ENCODE measurements around the gene NPHS1. TPM values are rescaled to one million over a fixed set of nuclear protein-coding genes. Genes with fewer than 3 reads are reported as not detected.

Gene NPHS1
- polyA plus RNA-seq, 1 donor from 2014 or later: 0.05 TPM

GRCh38 chr19:35844482-35845214, 7.7 kb downstream of the NPHS1 start:
- no peak overlapping the region for H2AFZ ChIP-seq (ENCODE audit: low read depth, low read length)
- H3K27me3 ChIP-seq (ENCODE audit: insufficient read depth, low read depth, low read length): peaks cover 59% of the 10 kb centered on the region
- no peak overlapping the region for H3K4me2 ChIP-seq (ENCODE audit: low read length)
- TF ChIP-seq TAF1 (IDR thresholded peaks at IDR 0.05; ENCODE audit: low read depth): no peak
- no peak for TF ChIP-seq MXI1 (conservative IDR thresholded peaks at IDR 0.05; ENCODE audit: poor library complexity, severe bottlenecking)
- H4K20me1 ChIP-seq (ENCODE audit: insufficient read depth): no peaks in the 10 kb centered on the region
- no peak overlapping the region for H3K27ac ChIP-seq (ENCODE audit: low read length)
- no peaks in the 10 kb centered on the region for H3K79me2 ChIP-seq (replicated peaks; ENCODE audit: insufficient read depth, low read length)
- no peaks in the 10 kb centered on the region for H3K9me2 ChIP-seq (ENCODE audit: insufficient read depth, low read length)
- H3K9ac ChIP-seq (ENCODE audit: low read length): no peak overlapping the region
- H3K9me3 ChIP-seq (ENCODE audit: low read length): no peaks in the 10 kb centered on the region
- H3K36me3 ChIP-seq (ENCODE audit: insufficient read depth, low read length): no peaks in the 10 kb centered on the region
- H3K4me3 ChIP-seq (ENCODE audit: low read length): peak overlapping the region; percentile 60
- no peaks in the 10 kb centered on the region for H3F3A ChIP-seq (ENCODE audit: insufficient read depth, low read length, poor library complexity, severe bottlenecking)

GRCh38 chr19:35843676-35844481, 8.4 kb downstream of the NPHS1 start:
- no peaks in the 10 kb centered on the region for H3K79me2 ChIP-seq (replicated peaks; ENCODE audit: insufficient read depth, low read length)
- no peaks in the 10 kb centered on the region for H3K9me2 ChIP-seq (ENCODE audit: insufficient read depth, low read length)
- H3F3A ChIP-seq (ENCODE audit: insufficient read depth, low read length, poor library complexity, severe bottlenecking): no peaks in the 10 kb centered on the region
- no peaks in the 10 kb centered on the region for H3K36me3 ChIP-seq (ENCODE audit: insufficient read depth, low read length)
- no peak overlapping the region for H2AFZ ChIP-seq (ENCODE audit: low read depth, low read length)
- H3K9me3 ChIP-seq (ENCODE audit: low read length): peaks cover 4% of the 10 kb centered on the region
- TF ChIP-seq CTCF (IDR thresholded peaks at IDR 0.05; ENCODE audit: poor library complexity, severe bottlenecking): no peak
- TF ChIP-seq RAD21 (conservative IDR thresholded peaks at IDR 0.05): no peak
- no peak for TF ChIP-seq TAF1 (IDR thresholded peaks at IDR 0.05; ENCODE audit: low read depth)
- no peak for TF ChIP-seq REST (IDR thresholded peaks at IDR 0.05; ENCODE audit: borderline replicate concordance)
- TF ChIP-seq EZH2 (IDR thresholded peaks at IDR 0.05; ENCODE audit: borderline replicate concordance, insufficient read depth, low read length, poor library complexity, severe bottlenecking): no peak
- TF ChIP-seq SMC3 (conservative IDR thresholded peaks at IDR 0.05; ENCODE audit: poor library complexity): no peak
- TF ChIP-seq POLR2AphosphoS5 (IDR thresholded peaks at IDR 0.05): no peak
- no peak for TF ChIP-seq MXI1 (conservative IDR thresholded peaks at IDR 0.05; ENCODE audit: poor library complexity, severe bottlenecking)
- no peak for TF ChIP-seq EP300 (conservative IDR thresholded peaks at IDR 0.05; ENCODE audit: poor library complexity, severe bottlenecking)
- no peak overlapping the region for H3K9ac ChIP-seq (ENCODE audit: low read length)
- H3K27me3 ChIP-seq (ENCODE audit: insufficient read depth, low read depth, low read length): peaks cover 59% of the 10 kb centered on the region
- no peak overlapping the region for H3K4me2 ChIP-seq (ENCODE audit: low read length)
- no peak overlapping the region for H3K4me3 ChIP-seq (ENCODE audit: low read length)
- H4K20me1 ChIP-seq (ENCODE audit: insufficient read depth): no peaks in the 10 kb centered on the region
- H3K27ac ChIP-seq (ENCODE audit: low read length): no peak overlapping the region

Data from neural cell (in vitro differentiated cells).